Measurements from ENCODE around the gene RGS6. TPM values are rescaled to one million over a fixed set of nuclear protein-coding genes. Genes with fewer than 3 reads are reported as not detected.

RGS6 gene
- total RNA-seq, 2 donors from 2014 or later, result 0.15 to 0.45 TPM

DNA sequence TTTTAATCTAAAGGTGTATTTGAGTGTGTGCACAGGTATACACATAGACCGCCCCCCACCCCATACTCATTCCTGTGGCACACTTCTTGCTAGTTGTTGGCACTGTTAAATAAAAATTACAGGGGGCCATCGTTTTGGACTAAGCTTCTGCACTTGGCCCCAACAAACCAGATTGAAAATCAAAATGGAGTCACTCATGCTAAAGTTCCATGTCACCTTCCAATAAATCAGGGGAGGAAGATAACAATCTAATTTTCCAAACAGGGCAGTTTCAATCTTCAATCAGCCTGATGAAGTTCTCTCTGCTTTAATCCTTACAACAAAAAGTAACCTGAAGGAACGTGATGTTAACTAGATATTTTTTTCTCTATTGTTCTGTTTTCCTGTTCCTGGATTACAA is 78.2 kb downstream of the RGS6 start:
- H3K9ac ChIP-seq (ENCODE audit: low read depth in 2 of 2, low read length in 2 of 2), result no peak overlapping the region
- intact Hi-C loops (cut with DNase I), result no loop called here
- DNase-seq, result no peak
- H3K4me1 ChIP-seq, result no peaks in the 10 kb centered on the region
- no peaks in the 10 kb centered on the region for H3K9me3 ChIP-seq
- H3K4me3 ChIP-seq, result no peak overlapping the region
- no peak overlapping the region for H3K27ac ChIP-seq
- H3K27me3 ChIP-seq, result no peaks in the 10 kb centered on the region
- no peaks in the 10 kb centered on the region for H3K36me3 ChIP-seq
- no peak for TF ChIP-seq CTCF (IDR thresholded peaks at IDR 0.05)

DNA sequence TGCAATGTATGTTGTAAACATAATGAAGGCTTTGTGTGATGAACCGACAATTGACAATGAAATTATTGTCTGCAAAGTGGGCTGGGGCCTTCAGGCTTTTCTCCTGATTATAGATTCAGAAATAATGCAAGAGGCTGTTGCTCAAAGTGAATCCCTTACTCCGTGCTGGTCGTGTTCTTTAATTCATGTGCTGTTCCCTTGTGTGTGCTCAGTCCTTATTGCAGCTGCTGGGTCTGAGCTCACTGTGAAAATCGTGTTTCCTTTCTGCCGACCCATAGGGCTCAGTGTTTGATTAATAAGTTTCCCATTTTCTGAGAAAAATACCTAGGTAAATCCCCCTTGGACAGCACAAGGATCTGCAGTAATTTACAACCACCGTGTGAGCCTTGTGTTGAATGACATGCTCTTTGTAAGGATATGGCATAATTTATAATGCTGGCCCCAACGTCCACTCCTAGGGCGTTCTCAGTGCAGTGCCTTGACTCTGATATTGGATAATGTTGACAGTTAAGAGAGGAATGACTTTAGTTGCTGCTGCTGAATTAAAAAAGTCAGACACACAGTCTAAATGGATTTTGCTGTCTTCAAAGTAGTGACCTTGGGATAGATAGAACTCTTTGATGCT is 81.6 kb downstream of the RGS6 start:
- no peaks in the 10 kb centered on the region for H3K9me3 ChIP-seq
- DNase-seq, result no peak
- H3K9ac ChIP-seq (ENCODE audit: low read depth in 2 of 2, low read length in 2 of 2), result no peak overlapping the region
- intact Hi-C loops (cut with DNase I), result no loop called here
- H3K4me1 ChIP-seq, result no peaks in the 10 kb centered on the region
- H3K27me3 ChIP-seq, result no peaks in the 10 kb centered on the region
- H3K27ac ChIP-seq, result no peak overlapping the region
- H3K4me3 ChIP-seq, result no peak overlapping the region
- H3K36me3 ChIP-seq, result no peaks in the 10 kb centered on the region
- no peak for TF ChIP-seq CTCF (IDR thresholded peaks at IDR 0.05)

- no peaks in the 10 kb centered on the region for H3K4me1 ChIP-seq
- H3K36me3 ChIP-seq, result no peaks in the 10 kb centered on the region
- no peak for DNase-seq
- no peak overlapping the region for H3K4me3 ChIP-seq
- TF ChIP-seq CTCF (IDR thresholded peaks at IDR 0.05), result no peak
- no peak overlapping the region for H3K27ac ChIP-seq
- intact Hi-C loops (cut with DNase I), result no loop called here
- H3K9me3 ChIP-seq, result no peaks in the 10 kb centered on the region
- H3K27me3 ChIP-seq, result no peaks in the 10 kb centered on the region
- H3K9ac ChIP-seq (ENCODE audit: low read depth in 2 of 2, low read length in 2 of 2), result no peak overlapping the region
These were observed 82.3 kb downstream of the RGS6 start for GRCh38 chr14:72014486-72014885.

GRCh38 chr14:72017290-72017689 is 85.1 kb downstream of the RGS6 start:
- Histone ChIP-seq H3K27me3 (no peaks in the 10 kb centered on the region), H3K27ac (no peak overlapping the region), H3K4me1 (no peaks in the 10 kb centered on the region), H3K4me3 (no peak overlapping the region), H3K9me3 (no peaks in the 10 kb centered on the region), H3K36me3 (no peaks in the 10 kb centered on the region), H3K9ac (ENCODE audit: low read depth in 2 of 2, low read length in 2 of 2) (no peak overlapping the region)
- DNase-seq, result no peak
- TF ChIP-seq CTCF (IDR thresholded peaks at IDR 0.05), result no peak
- intact Hi-C loops (cut with DNase I), result no loop called here

GRCh38 chr14:72023128-72024042 is 91.2 kb downstream of the RGS6 start:
- intact Hi-C loops (cut with DNase I), result loop anchor here (5.0 kb wide), 1 partner anchor 399 kb away; no protein-coding TSS in a partner anchor
- Histone ChIP-seq H3K9me3 (no peaks in the 10 kb centered on the region), H3K27me3 (no peaks in the 10 kb centered on the region), H3K27ac (no peak overlapping the region), H3K36me3 (no peaks in the 10 kb centered on the region), H3K9ac (ENCODE audit: low read depth in 2 of 2, low read length in 2 of 2) (no peak overlapping the region), H3K4me1 (no peaks in the 10 kb centered on the region), H3K4me3 (no peak overlapping the region)
- no peak for TF ChIP-seq CTCF (IDR thresholded peaks at IDR 0.05)
- no peak for DNase-seq

Measured in colonic mucosa (tissue), 4 donors.